ENCODE measurements around the gene OMA1.

Gene OMA1

GRCh38 chr1:58451560-58452191 lies 94.8 kb downstream of the OMA1 start:
- no peaks in the 10 kb centered on the region for H3K36me3 ChIP-seq (ENCODE audit: insufficient read depth, low read length)
- no peak overlapping the region for H3K4me2 ChIP-seq (ENCODE audit: low read length)
- H3K4me3 ChIP-seq (ENCODE audit: low read length): no peak overlapping the region
- H3K4me1 ChIP-seq (ENCODE audit: control insufficient read depth, insufficient read depth, low read length): no peaks in the 10 kb centered on the region
- H3K9ac ChIP-seq (ENCODE audit: low read depth, low read length): no peak overlapping the region
- H3K27me3 ChIP-seq (ENCODE audit: control insufficient read depth, insufficient read depth, low read length): no peaks in the 10 kb centered on the region
- no peaks in the 10 kb centered on the region for H3K9me3 ChIP-seq (replicated peaks; ENCODE audit: low read length)

GRCh38 chr1:58447886-58448285 lies 98.6 kb downstream of the OMA1 start:
- Histone ChIP-seq H3K9me3 (replicated peaks; ENCODE audit: low read length) (no peaks in the 10 kb centered on the region), H3K4me1 (ENCODE audit: control insufficient read depth, insufficient read depth, low read length) (no peaks in the 10 kb centered on the region), H3K36me3 (ENCODE audit: insufficient read depth, low read length) (no peaks in the 10 kb centered on the region), H3K9ac (ENCODE audit: low read depth, low read length) (no peak overlapping the region), H3K4me3 (ENCODE audit: low read length) (no peak overlapping the region), H3K27me3 (ENCODE audit: control insufficient read depth, insufficient read depth, low read length) (no peaks in the 10 kb centered on the region), H3K4me2 (ENCODE audit: low read length) (no peak overlapping the region)

GRCh38 chr1:58447042-58447441 lies 99.5 kb downstream of the OMA1 start:
- Histone ChIP-seq H3K27me3 (ENCODE audit: control insufficient read depth, insufficient read depth, low read length) (no peaks in the 10 kb centered on the region), H3K4me2 (ENCODE audit: low read length) (no peak overlapping the region), H3K9ac (ENCODE audit: low read depth, low read length) (no peak overlapping the region), H3K36me3 (ENCODE audit: insufficient read depth, low read length) (no peaks in the 10 kb centered on the region), H3K4me3 (ENCODE audit: low read length) (no peak overlapping the region), H3K9me3 (replicated peaks; ENCODE audit: low read length) (no peaks in the 10 kb centered on the region), H3K4me1 (ENCODE audit: control insufficient read depth, insufficient read depth, low read length) (no peaks in the 10 kb centered on the region)

- H3K27me3 ChIP-seq (ENCODE audit: control insufficient read depth, insufficient read depth, low read length): no peaks in the 10 kb centered on the region
- H3K36me3 ChIP-seq (ENCODE audit: insufficient read depth, low read length): no peaks in the 10 kb centered on the region
- no peak overlapping the region for H3K4me3 ChIP-seq (ENCODE audit: low read length)
Measured at GRCh38 chr1:58446368-58446767, 100.2 kb downstream of the OMA1 start.

GRCh38 chr1:58443986-58444868 lies 102.3 kb downstream of the OMA1 start:
- Histone ChIP-seq H3K4me1 (ENCODE audit: control insufficient read depth, insufficient read depth, low read length) (no peaks in the 10 kb centered on the region), H3K27me3 (ENCODE audit: control insufficient read depth, insufficient read depth, low read length) (peaks cover 6% of the 10 kb centered on the region), H3K36me3 (ENCODE audit: insufficient read depth, low read length) (no peaks in the 10 kb centered on the region), H3K9ac (ENCODE audit: low read depth, low read length) (no peak overlapping the region), H3K4me3 (ENCODE audit: low read length) (no peak overlapping the region), H3K4me2 (ENCODE audit: low read length) (no peak overlapping the region), H3K9me3 (replicated peaks; ENCODE audit: low read length) (no peaks in the 10 kb centered on the region)

More at GRCh38 chr1:58446368-58446767, 100.2 kb downstream of the OMA1 start:
- H3K9me3 ChIP-seq (replicated peaks; ENCODE audit: low read length): no peaks in the 10 kb centered on the region
- no peaks in the 10 kb centered on the region for H3K4me1 ChIP-seq (ENCODE audit: control insufficient read depth, insufficient read depth, low read length)
- no peak overlapping the region for H3K4me2 ChIP-seq (ENCODE audit: low read length)
- H3K9ac ChIP-seq (ENCODE audit: low read depth, low read length): no peak overlapping the region

GRCh38 chr1:58442114-58442513 lies 104.4 kb downstream of the OMA1 start:
- H3K9ac ChIP-seq (ENCODE audit: low read depth, low read length): no peak overlapping the region
- H3K9me3 ChIP-seq (replicated peaks; ENCODE audit: low read length): no peaks in the 10 kb centered on the region
- H3K4me3 ChIP-seq (ENCODE audit: low read length): no peak overlapping the region
- no peak overlapping the region for H3K4me2 ChIP-seq (ENCODE audit: low read length)
- no peaks in the 10 kb centered on the region for H3K4me1 ChIP-seq (ENCODE audit: control insufficient read depth, insufficient read depth, low read length)
- peaks cover 6% of the 10 kb centered on the region for H3K27me3 ChIP-seq (ENCODE audit: control insufficient read depth, insufficient read depth, low read length)
- no peaks in the 10 kb centered on the region for H3K36me3 ChIP-seq (ENCODE audit: insufficient read depth, low read length)

GRCh38 chr1:58441699-58442098 lies 104.8 kb downstream of the OMA1 start:
- Histone ChIP-seq H3K4me1 (ENCODE audit: control insufficient read depth, insufficient read depth, low read length) (no peaks in the 10 kb centered on the region), H3K4me3 (ENCODE audit: low read length) (no peak overlapping the region), H3K9me3 (replicated peaks; ENCODE audit: low read length) (no peaks in the 10 kb centered on the region), H3K4me2 (ENCODE audit: low read length) (no peak overlapping the region), H3K27me3 (ENCODE audit: control insufficient read depth, insufficient read depth, low read length) (peaks cover 6% of the 10 kb centered on the region), H3K9ac (ENCODE audit: low read depth, low read length) (no peak overlapping the region), H3K36me3 (ENCODE audit: insufficient read depth, low read length) (no peaks in the 10 kb centered on the region)

GRCh38 chr1:58440696-58441095 lies 105.8 kb downstream of the OMA1 start:
- no peak overlapping the region for H3K4me3 ChIP-seq (ENCODE audit: low read length)
- peaks cover 6% of the 10 kb centered on the region for H3K27me3 ChIP-seq (ENCODE audit: control insufficient read depth, insufficient read depth, low read length)
- H3K4me1 ChIP-seq (ENCODE audit: control insufficient read depth, insufficient read depth, low read length): no peaks in the 10 kb centered on the region
- H3K9me3 ChIP-seq (replicated peaks; ENCODE audit: low read length): no peaks in the 10 kb centered on the region
- no peaks in the 10 kb centered on the region for H3K36me3 ChIP-seq (ENCODE audit: insufficient read depth, low read length)
- H3K9ac ChIP-seq (ENCODE audit: low read depth, low read length): no peak overlapping the region
- no peak overlapping the region for H3K4me2 ChIP-seq (ENCODE audit: low read length)

GRCh38 chr1:58439946-58440345 lies 106.6 kb downstream of the OMA1 start:
- Histone ChIP-seq H3K9ac (ENCODE audit: low read depth, low read length) (no peak overlapping the region), H3K4me1 (ENCODE audit: control insufficient read depth, insufficient read depth, low read length) (no peaks in the 10 kb centered on the region), H3K4me3 (ENCODE audit: low read length) (no peak overlapping the region), H3K9me3 (replicated peaks; ENCODE audit: low read length) (no peaks in the 10 kb centered on the region), H3K27me3 (ENCODE audit: control insufficient read depth, insufficient read depth, low read length) (peaks cover 6% of the 10 kb centered on the region), H3K36me3 (ENCODE audit: insufficient read depth, low read length) (no peaks in the 10 kb centered on the region), H3K4me2 (ENCODE audit: low read length) (no peak overlapping the region)

- Histone ChIP-seq H3K9ac (ENCODE audit: low read depth, low read length) (no peak overlapping the region), H3K27me3 (ENCODE audit: control insufficient read depth, insufficient read depth, low read length) (peaks cover 6% of the 10 kb centered on the region), H3K4me3 (ENCODE audit: low read length) (no peak overlapping the region), H3K9me3 (replicated peaks; ENCODE audit: low read length) (no peaks in the 10 kb centered on the region), H3K36me3 (ENCODE audit: insufficient read depth, low read length) (no peaks in the 10 kb centered on the region), H3K4me1 (ENCODE audit: control insufficient read depth, insufficient read depth, low read length) (no peaks in the 10 kb centered on the region), H3K4me2 (ENCODE audit: low read length) (no peak overlapping the region)
Measured at GRCh38 chr1:58438468-58438867, 108.1 kb downstream of the OMA1 start.

GRCh38 chr1:58437623-58438022 lies 108.9 kb downstream of the OMA1 start:
- Histone ChIP-seq H3K4me3 (ENCODE audit: low read length) (no peak overlapping the region), H3K4me1 (ENCODE audit: control insufficient read depth, insufficient read depth, low read length) (peaks cover 3% of the 10 kb centered on the region), H3K27me3 (ENCODE audit: control insufficient read depth, insufficient read depth, low read length) (peaks cover 6% of the 10 kb centered on the region), H3K9ac (ENCODE audit: low read depth, low read length) (no peak overlapping the region), H3K9me3 (replicated peaks; ENCODE audit: low read length) (no peaks in the 10 kb centered on the region), H3K36me3 (ENCODE audit: insufficient read depth, low read length) (no peaks in the 10 kb centered on the region), H3K4me2 (ENCODE audit: low read length) (no peak overlapping the region)
